ENCODE measurements around the gene KCTD16.

Gene KCTD16

GRCh38 chr5:144462577-144462976 is 291.9 kb downstream of the KCTD16 start:
- H3K4me3 ChIP-seq (ENCODE audit: low read depth, low read length) = no peak overlapping the region
- TF ChIP-seq CTCF (IDR thresholded peaks at IDR 0.05; ENCODE audit: low read depth, low read length) = no peak

GRCh38 chr5:144463481-144464223 is 293.0 kb downstream of the KCTD16 start:
- TF ChIP-seq CTCF (IDR thresholded peaks at IDR 0.05; ENCODE audit: low read depth, low read length) = no peak
- H3K4me3 ChIP-seq (ENCODE audit: low read depth, low read length) = no peak overlapping the region

- TF ChIP-seq CTCF (IDR thresholded peaks at IDR 0.05; ENCODE audit: low read depth, low read length) = no peak
- no peak overlapping the region for H3K4me3 ChIP-seq (ENCODE audit: low read depth, low read length)
Measured at GRCh38 chr5:144464306-144464705, 293.6 kb downstream of the KCTD16 start.

- no peak for TF ChIP-seq CTCF (IDR thresholded peaks at IDR 0.05; ENCODE audit: low read depth, low read length)
Measured at GRCh38 chr5:144465441-144465840, 294.8 kb downstream of the KCTD16 start.

GRCh38 chr5:144467792-144468191 is 297.1 kb downstream of the KCTD16 start:
- no peak overlapping the region for H3K4me3 ChIP-seq (ENCODE audit: low read depth, low read length)
- peak; percentile 62 for TF ChIP-seq CTCF (IDR thresholded peaks at IDR 0.05; ENCODE audit: low read depth, low read length)

More at GRCh38 chr5:144465441-144465840, 294.8 kb downstream of the KCTD16 start:
- H3K4me3 ChIP-seq (ENCODE audit: low read depth, low read length) = no peak overlapping the region

- TF ChIP-seq CTCF (IDR thresholded peaks at IDR 0.05; ENCODE audit: low read depth, low read length) = no peak
Measured at GRCh38 chr5:144468571-144468970, 297.9 kb downstream of the KCTD16 start.

GRCh38 chr5:144469106-144469505 is 298.4 kb downstream of the KCTD16 start:
- no peak overlapping the region for H3K4me3 ChIP-seq (ENCODE audit: low read depth, low read length)
- TF ChIP-seq CTCF (IDR thresholded peaks at IDR 0.05; ENCODE audit: low read depth, low read length) = no peak

More at GRCh38 chr5:144468571-144468970, 297.9 kb downstream of the KCTD16 start:
- no peak overlapping the region for H3K4me3 ChIP-seq (ENCODE audit: low read depth, low read length)

Data from WI38 (cell line).